H9 (cell line): ENCODE measurements around the gene SLPI. TPM values are rescaled to one million over a fixed set of nuclear protein-coding genes. Genes with fewer than 3 reads are reported as not detected.

Experiments used
- DNase-seq: peaks from one replicate; pipeline ENCODE4 v3.0.0-alpha.2; 2017
- H2AFZ ChIP-seq: one replicate; pipeline ENCODE4 v1.6.1; 2013; ENCODE audit warnings: mild to moderate bottlenecking, low read length, control low read depth, moderate library complexity
- H2AK5ac ChIP-seq: 2 replicates; pipeline ENCODE4 v1.6.1; 2013; ENCODE audit warnings: low read length, control low read depth, mixed read lengths; ENCODE audit not compliant: insufficient read length
- H2BK120ac ChIP-seq: one replicate; pipeline ENCODE4 v1.6.1; 2013; ENCODE audit warnings: low read depth, mild to moderate bottlenecking, low read length, control low read depth, inconsistent platforms; ENCODE audit not compliant: poor library complexity, severe bottlenecking
- H2BK12ac ChIP-seq: 2 replicates; pipeline ENCODE4 v1.6.1; 2013; ENCODE audit warnings: low read length, control low read depth, mixed read lengths, low read depth; ENCODE audit not compliant: insufficient read length
- H2BK15ac ChIP-seq: 2 replicates; pipeline ENCODE4 v1.6.1; 2013; ENCODE audit warnings: low read depth, low read length, control low read depth
- H2BK20ac ChIP-seq: one replicate; pipeline ENCODE4 v1.6.1; 2013; ENCODE audit warnings: low read depth, mild to moderate bottlenecking, low read length, control low read depth, inconsistent platforms; ENCODE audit not compliant: poor library complexity, severe bottlenecking
- H2BK5ac ChIP-seq: 2 replicates; pipeline ENCODE4 v1.6.1; 2013; ENCODE audit warnings: low read length, control low read depth, mixed read lengths; ENCODE audit not compliant: insufficient read length
- H3K14ac ChIP-seq: 2 replicates; pipeline ENCODE4 v1.6.1; 2013; ENCODE audit warnings: low read length, control low read depth; ENCODE audit not compliant: insufficient read depth
- H3K18ac ChIP-seq: 2 replicates; pipeline ENCODE4 v1.6.1; 2013; ENCODE audit warnings: low read depth, mild to moderate bottlenecking, mixed read lengths, low read length, control low read depth; ENCODE audit not compliant: insufficient read length
- H3K23ac ChIP-seq: 2 replicates; pipeline ENCODE4 v1.6.1; 2013; ENCODE audit warnings: low read length, control low read depth, mixed read lengths, low read depth; ENCODE audit not compliant: insufficient read length
- H3K23me2 ChIP-seq: 2 replicates; pipeline ENCODE4 v1.6.1; 2013; ENCODE audit warnings: low read depth, mild to moderate bottlenecking, mixed read lengths, low read length, control low read depth; ENCODE audit not compliant: insufficient read length, poor library complexity, severe bottlenecking
- H3K27ac ChIP-seq: 2 replicates; pipeline ENCODE4 v1.5.1; 2013; ENCODE audit warnings: low read length, control low read depth, mixed read lengths, low read depth; ENCODE audit not compliant: insufficient read length
- H3K27me3 ChIP-seq: 2 replicates; pipeline ENCODE4 v1.6.1; 2013; ENCODE audit warnings: low read length, control low read depth, inconsistent platforms; ENCODE audit not compliant: insufficient read depth
- H3K4ac ChIP-seq: 2 replicates; pipeline ENCODE4 v1.6.1; 2013; ENCODE audit warnings: low read depth, mild to moderate bottlenecking, control low read depth, inconsistent platforms, low read length, moderate library complexity
- H3K4me1 ChIP-seq: 2 replicates; pipeline ENCODE4 v1.6.1; 2013; ENCODE audit warnings: low read length, control low read depth, inconsistent platforms; ENCODE audit not compliant: insufficient read depth
- H3K4me2 ChIP-seq: 2 replicates; pipeline ENCODE4 v1.6.1; 2013; ENCODE audit warnings: low read length, control low read depth, mixed read lengths; ENCODE audit not compliant: insufficient read length, insufficient read depth
- H3K56ac ChIP-seq: 2 replicates; pipeline ENCODE4 v1.6.1; 2013; ENCODE audit warnings: low read depth, mild to moderate bottlenecking, mixed read lengths, low read length, control low read depth; ENCODE audit not compliant: insufficient read length
- H3K79me1 ChIP-seq: 2 replicates; pipeline ENCODE4 v1.6.1; 2013; ENCODE audit warnings: low read depth, mild to moderate bottlenecking, moderate library complexity, low read length, control low read depth, inconsistent platforms; ENCODE audit not compliant: insufficient read depth, poor library complexity, severe bottlenecking
- H3K79me2 ChIP-seq: 2 replicates; pipeline ENCODE4 v1.6.1; 2013; ENCODE audit warnings: low read length, control low read depth, inconsistent platforms; ENCODE audit not compliant: insufficient read depth
- H3K9ac ChIP-seq: 2 replicates; pipeline ENCODE4 v1.6.1; 2013; ENCODE audit warnings: low read length, control low read depth, mixed read lengths; ENCODE audit not compliant: insufficient read length; ENCODE audit errors: extremely low read depth
- H3K9me3 ChIP-seq: one replicate; pipeline ENCODE4 v1.6.1; 2013; ENCODE audit warnings: low read depth, low read length, inconsistent platforms; ENCODE audit not compliant: control insufficient read depth
- H3T11ph ChIP-seq: one replicate; pipeline ENCODE4 v1.6.1; 2013; ENCODE audit warnings: mild to moderate bottlenecking, low read length, control low read depth, inconsistent platforms
- H4K20me1 ChIP-seq: one replicate; pipeline ENCODE4 v1.6.1; 2013; ENCODE audit not compliant: control insufficient read depth, insufficient read length, insufficient read depth
- H4K5ac ChIP-seq: 2 replicates; pipeline ENCODE4 v1.6.1; 2013; ENCODE audit warnings: low read depth, mild to moderate bottlenecking, mixed read lengths, low read length, control low read depth; ENCODE audit not compliant: insufficient read length
- H4K8ac ChIP-seq: replicated peaks from 2 replicates; pipeline ENCODE4 v1.6.1; 2013; ENCODE audit warnings: low read length, control low read depth, mixed read lengths, low read depth; ENCODE audit not compliant: insufficient read length
- H4K91ac ChIP-seq: 2 replicates; pipeline ENCODE4 v1.6.1; 2013; ENCODE audit warnings: low read depth, mild to moderate bottlenecking, moderate library complexity, mixed read lengths, low read length, control low read depth; ENCODE audit not compliant: insufficient read length
- H3K27ac Mint-ChIP-seq, 3 experiments: 2 replicates in 2 of 3; 3 replicates in 1 of 3; pipeline ENCODE4 v1.8.0; 2020 to 2021; ENCODE audit warnings: mixed read lengths in 3 of 3, mild to moderate bottlenecking in 1 of 3, moderate library complexity in 1 of 3
- H3K27me3 Mint-ChIP-seq: 2 replicates; pipeline ENCODE4 v1.8.0; 2021; ENCODE audit warnings: low read depth, mild to moderate bottlenecking, moderate library complexity, mixed read lengths
- H3K36me3 Mint-ChIP-seq, 3 experiments: 2 replicates in 2 of 3; 3 replicates in 1 of 3; pipeline ENCODE4 v1.8.0; 2020 to 2021; ENCODE audit warnings: low read depth in 3 of 3, mixed read lengths in 3 of 3; ENCODE audit not compliant: insufficient read depth in 1 of 3
- H3K4me1 Mint-ChIP-seq, 2 experiments: 2 replicates each; pipeline ENCODE4 v1.8.0; 2020; ENCODE audit warnings: mixed read lengths in 2 of 2
- H3K4me3 Mint-ChIP-seq, 2 experiments: 2 replicates in 1 of 2; 3 replicates in 1 of 2; pipeline ENCODE4 v1.8.0; 2020 to 2021; ENCODE audit warnings: mild to moderate bottlenecking in 2 of 2, mixed read lengths in 2 of 2, moderate library complexity in 1 of 2
- H3K9me3 Mint-ChIP-seq, 2 experiments: 2 replicates in 1 of 2; 3 replicates in 1 of 2; pipeline ENCODE4 v1.8.0; 2020; ENCODE audit warnings: mild to moderate bottlenecking in 2 of 2, mixed read lengths in 2 of 2, moderate library complexity in 1 of 2
- CTCF ChIP-seq: fragments of 200-600 bp; sonication (generic); conservative IDR thresholded peaks from 3 replicates; pipeline ENCODE4 v1.8.0; 2021; ENCODE audit warnings: antibody characterized with exemption, mild to moderate bottlenecking
- WGBS: extraction: QIAGEN DNeasy Blood & Tissue Kit; methylation state at CpG from one replicate; pipeline ENCODE4 v1.1.7; 2013; ENCODE audit warnings: missing lambda C conversion rate, low lambda C conversion rate, mixed read lengths; ENCODE audit not compliant: insufficient read length; ENCODE audit errors: extremely low coverage; 5-methylcytosine and 5-hydroxymethylcytosine counted together
- total RNA-seq: library from RNA; stranded (reverse); gene quantifications from 2 replicates; pipeline ENCODE4 v1.2.1, GENCODE V29; 2021

Gene SLPI
- total RNA-seq, 1 experiment from 2014 or later: not detected

DNA sequence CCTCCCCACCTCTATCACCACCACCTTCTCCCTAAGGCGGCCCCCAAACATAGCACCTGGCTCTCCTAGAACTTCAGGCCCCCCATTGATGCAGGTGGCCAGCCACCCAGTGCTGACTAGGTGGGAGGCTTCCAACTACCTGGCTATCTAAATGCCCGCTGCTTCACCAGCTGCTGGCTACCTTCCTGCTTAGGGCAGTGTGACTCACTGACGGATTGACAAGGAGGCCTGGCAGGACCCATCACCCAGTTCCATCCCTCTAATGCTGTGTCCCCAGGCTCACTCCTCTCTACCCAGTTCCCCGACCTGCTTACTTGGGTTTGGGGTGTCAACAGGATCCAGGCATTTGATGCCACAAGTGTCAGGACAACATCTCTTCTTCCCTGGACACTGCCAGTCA, 1.1 kb downstream of the SLPI start:
- Histone ChIP-seq H4K91ac (no peak overlapping the region), H4K5ac (no peak overlapping the region), H3K18ac (no peak overlapping the region), H3K4me1 (no peaks in the 10 kb centered on the region), H3T11ph (no peak overlapping the region), H3K56ac (no peak overlapping the region), H2BK5ac (no peak overlapping the region), H2BK20ac (no peak overlapping the region), H4K8ac (no peak overlapping the region), H2AK5ac (no peak overlapping the region), H3K23me2 (no peaks in the 10 kb centered on the region), H2BK120ac (no peak overlapping the region), H3K4me2 (no peak overlapping the region), H3K9ac (no peak overlapping the region), H3K27me3 (no peaks in the 10 kb centered on the region), H4K20me1 (no peaks in the 10 kb centered on the region), H3K27ac (no peak overlapping the region), H3K79me2 (no peaks in the 10 kb centered on the region), H3K4ac (no peak overlapping the region), H3K14ac (no peak overlapping the region), H3K23ac (no peak overlapping the region), H3K79me1 (no peaks in the 10 kb centered on the region), H2BK15ac (no peak overlapping the region), H3K9me3 (no peaks in the 10 kb centered on the region), H2BK12ac (no peak overlapping the region), H2AFZ (no peak overlapping the region)
- no peaks in the 10 kb centered on the region for H3K9me3 Mint-ChIP-seq
- H3K36me3 Mint-ChIP-seq: no peaks in the 10 kb centered on the region
- peaks cover 6 to 7% of the 10 kb centered on the region in 2 experiments for H3K4me1 Mint-ChIP-seq
- WGBS: no CpG with 5 or more reads among the region's 4 CpGs
- no peak overlapping the region; a peak in 1 of 7 replicates for H3K27ac Mint-ChIP-seq
- no peak for DNase-seq
- TF ChIP-seq CTCF: no peak
- no peak overlapping the region for H3K4me3 Mint-ChIP-seq
- H3K27me3 Mint-ChIP-seq: peaks cover 18% of the 10 kb centered on the region
